ENCODE results near the gene WDR13.
"Not testable (repeated sequence)": the region's sequence is repeated elsewhere in the genome, so short reads cannot be mapped to it uniquely, and the experiment has no call there.

WDR13 gene

GRCh38 chrX:48595929-48596328, 1.4 kb upstream of the WDR13 start:
- no peak for DNase-seq (ENCODE audit: low spot score)

GRCh38 chrX:48598614-48599013, 1.3 kb downstream of the WDR13 start:
- no peak for DNase-seq (ENCODE audit: low spot score)

DNA sequence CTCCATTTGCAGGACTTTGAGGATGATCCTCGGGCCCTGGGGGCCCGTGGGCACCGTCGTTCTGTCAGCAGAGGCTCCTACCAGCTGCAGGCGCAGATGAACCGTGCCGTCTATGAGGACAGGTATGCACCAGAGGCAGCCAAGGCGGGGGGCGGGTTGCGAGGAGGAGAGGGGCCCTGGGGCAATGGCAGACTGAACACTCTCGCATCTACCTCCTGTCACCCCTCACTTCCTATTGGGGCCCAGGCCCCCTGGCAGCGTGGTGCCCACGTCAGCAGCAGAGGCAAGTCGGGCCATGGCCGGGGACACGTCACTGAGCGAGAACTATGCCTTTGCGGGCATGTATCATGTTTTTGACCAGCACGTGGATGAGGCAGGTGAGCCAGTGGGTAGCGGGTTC, 2.0 kb downstream of the WDR13 start:
- no peak for DNase-seq (ENCODE audit: low spot score)

DNA sequence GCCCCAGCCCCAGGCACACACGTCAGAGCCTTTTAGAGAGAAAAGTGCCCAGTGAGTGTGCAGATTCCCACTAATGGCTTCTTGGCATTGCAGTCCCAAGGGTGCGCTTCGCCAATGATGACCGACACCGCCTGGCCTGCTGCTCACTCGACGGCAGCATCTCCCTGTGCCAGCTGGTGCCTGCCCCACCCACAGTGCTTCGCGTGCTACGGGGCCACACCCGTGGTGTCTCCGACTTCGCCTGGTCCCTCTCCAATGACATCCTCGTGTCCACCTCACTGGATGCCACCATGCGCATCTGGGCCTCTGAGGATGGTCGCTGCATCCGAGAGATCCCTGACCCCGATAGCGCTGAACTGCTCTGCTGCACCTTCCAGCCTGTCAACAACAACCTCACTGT, 2.9 kb downstream of the WDR13 start:
- DNase-seq (ENCODE audit: low spot score): no peak

- DNase-seq (ENCODE audit: low spot score): no peak
These were observed 4.6 kb downstream of the WDR13 start for GRCh38 chrX:48601741-48602394.

GRCh38 chrX:48604701-48605100, 7.4 kb downstream of the WDR13 start:
- DNase-seq (ENCODE audit: low spot score): no peak

- no peak for DNase-seq (ENCODE audit: low spot score)
These were observed 8.8 kb downstream of the WDR13 start for GRCh38 chrX:48606091-48606490.

GRCh38 chrX:48611703-48612102, 14.4 kb downstream of the WDR13 start:
- no peak for DNase-seq (ENCODE audit: low spot score)

- DNase-seq (ENCODE audit: low spot score): no peak
These were observed 16.3 kb downstream of the WDR13 start for GRCh38 chrX:48613502-48614160.

DNA sequence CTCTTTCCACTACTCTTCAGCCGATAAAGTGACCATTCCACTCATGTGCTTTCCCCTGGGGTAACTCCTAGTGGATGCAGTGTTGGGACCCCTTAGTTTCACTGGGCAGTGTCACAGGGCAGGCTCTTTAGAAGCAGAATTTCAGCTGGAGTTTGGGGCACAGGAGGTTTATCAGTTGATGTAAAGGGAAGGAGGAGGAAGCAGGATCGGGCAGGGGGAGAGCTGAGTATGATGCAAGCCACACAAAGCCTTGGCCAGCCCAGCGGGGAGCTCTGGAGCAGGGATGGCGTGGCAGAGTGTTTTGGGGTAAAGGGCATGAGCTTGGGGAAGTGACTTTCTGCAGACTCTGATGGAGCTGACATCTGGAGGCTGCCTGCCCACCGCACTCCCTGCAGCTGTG, 19.3 kb downstream of the WDR13 start:
- no peak for DNase-seq (ENCODE audit: low spot score)

DNA sequence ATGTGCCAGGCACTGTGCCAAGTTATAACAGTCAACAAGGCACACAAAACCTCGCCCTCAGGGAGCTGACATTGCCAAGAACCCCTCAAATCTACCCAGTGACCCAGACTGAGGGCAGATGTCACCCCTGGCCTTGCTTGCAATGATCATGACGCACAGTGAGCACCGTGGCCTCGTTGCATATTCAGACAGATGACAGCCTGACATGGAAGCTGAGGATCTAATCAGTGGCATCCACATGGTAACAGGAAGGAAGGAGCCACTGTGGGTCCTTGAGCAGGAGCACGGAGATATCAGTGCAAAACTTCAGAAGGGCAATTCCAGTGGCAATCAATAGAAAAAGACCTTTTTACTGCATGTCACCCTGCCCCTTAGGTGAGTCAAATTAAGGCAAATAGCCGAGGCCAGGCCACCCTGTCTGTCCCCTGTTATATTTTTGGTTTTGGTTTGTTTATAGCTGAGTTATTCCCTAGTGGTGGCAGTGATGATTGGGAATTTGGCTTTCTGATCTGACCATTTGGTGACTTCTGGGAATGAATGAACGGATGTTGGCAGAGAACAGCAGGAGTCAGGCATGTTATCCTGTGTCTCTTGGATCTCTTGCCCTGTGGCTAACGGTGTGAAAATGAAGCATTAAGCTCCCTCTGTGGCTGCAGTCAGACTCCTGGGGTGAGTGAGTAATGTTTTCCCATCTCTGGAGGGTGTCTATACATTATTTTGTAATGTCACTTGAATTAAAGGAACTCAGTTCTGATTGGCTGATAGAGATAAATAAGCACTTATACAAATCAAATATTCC, 20.4 kb downstream of the WDR13 start:
- DNase-seq (ENCODE audit: low spot score): no peak

- DNase-seq (ENCODE audit: low spot score): no peak
These were observed 29.4 kb downstream of the WDR13 start for GRCh38 chrX:48626401-48627298.

GRCh38 chrX:48631376-48632090, 34.2 kb downstream of the WDR13 start:
- DNase-seq (ENCODE audit: low spot score): peak; percentile 80

DNA sequence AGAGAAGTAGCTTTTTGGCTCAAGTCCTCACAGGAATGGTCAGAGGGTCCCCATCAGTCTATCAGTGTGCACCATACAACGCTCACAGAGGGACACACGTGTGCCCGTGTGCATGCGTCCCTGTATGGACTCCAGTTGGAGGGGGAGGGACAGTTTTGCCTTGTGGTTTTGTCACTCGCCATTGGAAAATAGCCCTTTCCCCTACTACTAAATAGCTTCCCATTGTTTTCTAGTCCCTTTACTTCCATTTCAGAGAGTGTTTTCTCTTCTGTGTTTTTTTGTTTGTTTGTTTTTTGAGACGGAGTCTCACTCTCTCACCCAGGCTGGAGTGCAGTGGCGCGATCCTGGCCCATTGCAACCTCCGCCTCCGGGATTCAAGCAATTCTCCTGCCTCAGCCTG, 34.9 kb downstream of the WDR13 start:
- no peak for DNase-seq (ENCODE audit: low spot score)

DNA sequence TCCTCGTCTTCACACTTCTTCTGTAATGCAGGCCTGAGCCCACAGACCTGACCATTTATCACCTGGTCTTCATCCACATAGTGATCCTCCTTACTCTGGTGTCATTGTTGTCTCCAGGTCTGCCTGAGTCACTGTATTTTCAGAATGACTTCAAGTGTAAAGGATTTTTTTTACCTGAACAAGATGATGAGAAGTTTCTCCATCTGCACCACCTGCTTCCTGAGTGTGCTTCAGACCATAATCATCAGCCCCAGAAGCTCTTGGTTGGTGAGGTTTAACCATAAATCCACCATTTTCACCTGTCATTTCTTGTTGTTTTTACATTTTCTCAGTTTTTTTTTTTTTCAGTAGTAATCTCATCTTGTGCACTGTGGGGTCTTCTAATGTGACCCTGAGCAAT, 39.0 kb downstream of the WDR13 start:
- no peak for DNase-seq (ENCODE audit: low spot score)

DNA sequence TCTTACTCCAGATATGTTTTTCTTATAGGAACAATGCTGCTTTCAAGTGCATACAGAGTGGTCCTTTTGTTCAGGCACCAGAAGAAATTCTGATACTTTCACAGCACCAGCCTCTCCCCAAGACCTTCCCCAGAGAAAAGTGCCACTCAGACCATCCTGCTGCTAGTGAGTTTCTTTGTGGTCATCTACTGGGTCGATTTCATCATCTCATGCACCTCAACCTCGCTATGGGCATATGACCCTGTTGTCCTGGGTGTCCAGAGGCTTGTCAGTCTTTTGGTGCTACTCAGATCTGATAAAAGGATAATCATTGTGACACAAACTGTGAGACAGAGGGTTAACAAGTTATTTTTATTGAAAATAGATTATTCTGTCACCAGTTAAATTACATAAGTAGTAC, 39.5 kb downstream of the WDR13 start:
- no peak for DNase-seq (ENCODE audit: low spot score)

DNA sequence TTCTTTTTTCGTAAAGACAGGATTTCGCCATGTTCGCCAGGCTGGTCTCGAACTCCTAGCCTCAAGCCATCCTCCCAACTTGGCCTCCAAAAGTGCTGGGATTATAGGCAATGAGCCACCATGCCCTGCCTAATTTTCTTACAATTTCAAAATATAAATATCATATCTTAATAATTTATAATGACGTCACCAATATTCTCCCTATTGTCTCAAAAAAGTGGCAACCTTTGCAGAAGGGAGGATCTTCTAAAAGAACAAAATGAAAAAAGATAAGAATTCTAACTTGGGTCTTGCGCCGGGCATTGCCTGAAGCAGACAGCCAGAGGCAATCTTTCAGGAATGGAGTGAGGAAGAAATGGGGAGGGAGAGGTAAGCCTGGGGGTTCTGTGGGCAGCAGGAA, 48.4 kb downstream of the WDR13 start:
- no peak for DNase-seq (ENCODE audit: low spot score)

GRCh38 chrX:48648336-48648751, 51.1 kb downstream of the WDR13 start:
- peak; percentile 57 for DNase-seq (ENCODE audit: low spot score)

DNA sequence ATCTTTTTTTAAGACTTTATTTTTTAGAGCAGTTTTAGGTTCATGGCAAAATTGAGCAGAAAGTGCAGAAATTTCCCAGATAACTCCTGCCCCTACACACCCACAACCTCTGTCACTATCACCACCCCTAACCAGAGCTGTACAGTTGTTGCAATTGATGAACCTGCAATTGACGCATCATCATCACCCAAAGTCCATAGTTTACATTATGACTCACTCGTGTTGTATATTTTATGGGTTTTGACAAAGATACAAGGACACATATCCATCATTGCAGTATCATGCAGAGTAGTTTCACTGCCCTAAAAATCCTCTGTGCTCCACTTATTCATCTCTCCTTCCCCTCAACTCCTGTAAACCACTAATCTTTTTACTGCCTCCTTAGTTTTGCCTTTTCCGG, 51.8 kb downstream of the WDR13 start:
- DNase-seq (ENCODE audit: low spot score): no peak

- DNase-seq (ENCODE audit: low spot score): not testable (repeated sequence)
These were observed 54.8 kb downstream of the WDR13 start for GRCh38 chrX:48652055-48652579.

DNA sequence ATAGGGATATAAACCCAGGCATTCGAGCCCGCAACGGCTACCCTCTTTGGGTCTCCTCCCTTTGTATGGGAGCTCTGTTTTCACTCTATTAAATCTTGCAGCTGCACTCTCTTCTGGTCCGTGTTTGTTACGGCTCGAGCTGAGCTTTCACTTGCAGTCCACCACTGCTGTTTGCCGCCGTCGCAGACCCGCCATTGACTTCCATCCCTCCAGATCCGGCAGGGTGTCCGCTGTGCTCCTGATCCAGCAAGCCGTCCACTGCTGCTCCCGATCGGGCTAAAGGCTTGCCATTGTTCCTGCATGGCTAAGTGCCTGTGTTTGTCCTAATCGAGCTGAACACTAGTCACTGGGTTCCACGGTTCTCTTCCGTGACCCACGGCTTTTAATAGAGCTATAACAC, 57.5 kb downstream of the WDR13 start:
- not testable (repeated sequence) for DNase-seq (ENCODE audit: low spot score)

Measured in CD4-positive, alpha-beta T cell treated with Interleukin-15 for 4 hours (primary cell).